ENCODE results near the gene RGS9.

RGS9 gene

DNA sequence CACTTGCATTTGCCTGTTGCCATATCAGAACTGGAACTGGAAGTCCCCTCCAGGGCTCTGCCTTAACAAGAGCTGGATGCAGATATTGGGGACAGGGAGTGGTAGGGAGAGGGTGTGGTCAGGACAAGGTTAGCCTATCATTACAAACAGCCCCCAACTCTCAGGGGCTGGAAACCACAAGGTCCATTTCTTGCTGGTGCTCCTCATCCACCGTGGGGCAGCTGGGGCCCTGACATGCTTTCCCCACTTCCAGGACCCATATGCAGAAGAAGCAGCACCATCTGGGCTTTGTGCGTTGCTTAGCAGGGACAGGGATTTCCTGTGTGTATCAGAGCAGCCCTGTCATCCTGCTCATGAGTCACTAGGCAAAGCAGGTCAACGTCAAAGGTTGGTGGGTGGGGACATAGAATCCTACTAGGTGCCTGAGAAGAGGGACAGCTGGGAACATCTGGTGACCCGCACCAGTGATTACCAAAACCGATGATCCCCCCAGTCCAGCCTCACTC lies 26.9 kb downstream of the RGS9 start:
- CTCF ChIA-PET, result interaction anchor here (0.7 to 3.2 kb wide), 8 partner anchors 8 to 63 kb away, joined by 3 to 15 read pairs (median 4); no protein-coding TSS in a partner anchor
- POLR2A ChIA-PET, result interaction anchor here (0.8 kb wide), 1 partner anchor 9 kb away, joined by 3 read pairs; no protein-coding TSS in a partner anchor
- no peak overlapping the region for H3K4me3 ChIP-seq (ENCODE audit: control insufficient read depth in 1 of 7, extremely low read depth in 1 of 7, insufficient read depth in 4 of 7, low read depth in 2 of 7, low read length in 6 of 7)

GRCh38 chr17:65166787-65167186 lies 29.6 kb downstream of the RGS9 start:
- DNase-seq, result no peak
- WGBS (ENCODE audit: insufficient coverage), result 98% methylated on average over 15 of the region's 16 CpGs
- no peaks in the 10 kb centered on the region for H3K36me3 ChIP-seq (ENCODE audit: control insufficient read depth in 4 of 4, insufficient read depth in 4 of 4, low read length in 3 of 4)
- H3K4me1 ChIP-seq (ENCODE audit: control extremely low read depth in 1 of 4, control insufficient read depth in 4 of 4, insufficient read depth in 4 of 4, low read length in 3 of 4), result peaks cover 0 to 23% (median 12%) of the 10 kb centered on the region in 4 experiments
- no peak overlapping the region for H3K4me3 ChIP-seq (ENCODE audit: control insufficient read depth in 1 of 7, extremely low read depth in 1 of 7, insufficient read depth in 4 of 7, low read depth in 2 of 7, low read length in 6 of 7)
- H3K27ac ChIP-seq (ENCODE audit: insufficient read depth in 1 of 2, low read depth in 1 of 2, low read length in 2 of 2, poor library complexity in 1 of 2, severe bottlenecking in 2 of 2), result no peak overlapping the region
- CTCF ChIA-PET, result interaction anchor here (1.4 kb wide), 1 partner anchor 11 kb away, joined by 4 read pairs; no protein-coding TSS in a partner anchor
- H3K9me3 ChIP-seq (ENCODE audit: control extremely low read depth in 1 of 5, control insufficient read depth in 4 of 5, insufficient read depth in 2 of 5, low read depth in 1 of 5, low read length in 4 of 5), result peaks cover 0 to 8% (median 0%) of the 10 kb centered on the region in 5 experiments
- no peaks in the 10 kb centered on the region for H3K27me3 ChIP-seq (replicated peaks in 2 of 5; ENCODE audit: control insufficient read depth in 4 of 5, insufficient read depth in 5 of 5, low read length in 4 of 5)
- POLR2A ChIA-PET, result no interaction called here

More for the DNA sequence above, 26.9 kb downstream of the RGS9 start:
- no peaks in the 10 kb centered on the region for H3K36me3 ChIP-seq (ENCODE audit: control insufficient read depth in 4 of 4, insufficient read depth in 4 of 4, low read length in 3 of 4)
- H3K27me3 ChIP-seq (replicated peaks in 2 of 5; ENCODE audit: control insufficient read depth in 4 of 5, insufficient read depth in 5 of 5, low read length in 4 of 5), result no peaks in the 10 kb centered on the region
- WGBS (ENCODE audit: insufficient coverage), result 41% methylated on average over 5 of the region's 5 CpGs
- DNase-seq, result peak; percentile 67 to 95 (median 92)
- H3K27ac ChIP-seq (ENCODE audit: insufficient read depth in 1 of 2, low read depth in 1 of 2, low read length in 2 of 2, poor library complexity in 1 of 2, severe bottlenecking in 2 of 2), result no peak overlapping the region
- no peaks in the 10 kb centered on the region for H3K9me3 ChIP-seq (ENCODE audit: control extremely low read depth in 1 of 5, control insufficient read depth in 4 of 5, insufficient read depth in 2 of 5, low read depth in 1 of 5, low read length in 4 of 5)
- peaks cover 0 to 7% (median 4%) of the 10 kb centered on the region in 4 experiments for H3K4me1 ChIP-seq (ENCODE audit: control extremely low read depth in 1 of 4, control insufficient read depth in 4 of 4, insufficient read depth in 4 of 4, low read length in 3 of 4)

GRCh38 chr17:65167566-65167965 lies 30.4 kb downstream of the RGS9 start:
- peaks cover 0 to 8% (median 0%) of the 10 kb centered on the region in 5 experiments for H3K9me3 ChIP-seq (ENCODE audit: control extremely low read depth in 1 of 5, control insufficient read depth in 4 of 5, insufficient read depth in 2 of 5, low read depth in 1 of 5, low read length in 4 of 5)
- no peaks in the 10 kb centered on the region for H3K36me3 ChIP-seq (ENCODE audit: control insufficient read depth in 4 of 4, insufficient read depth in 4 of 4, low read length in 3 of 4)
- H3K4me1 ChIP-seq (ENCODE audit: control extremely low read depth in 1 of 4, control insufficient read depth in 4 of 4, insufficient read depth in 4 of 4, low read length in 3 of 4), result peaks cover 0 to 24% (median 18%) of the 10 kb centered on the region in 4 experiments
- CTCF ChIA-PET, result no interaction called here
- POLR2A ChIA-PET, result no interaction called here
- no peak for DNase-seq
- H3K4me3 ChIP-seq (ENCODE audit: control insufficient read depth in 1 of 7, extremely low read depth in 1 of 7, insufficient read depth in 4 of 7, low read depth in 2 of 7, low read length in 6 of 7), result no peak overlapping the region
- H3K27me3 ChIP-seq (replicated peaks in 2 of 5; ENCODE audit: control insufficient read depth in 4 of 5, insufficient read depth in 5 of 5, low read length in 4 of 5), result no peaks in the 10 kb centered on the region
- 98% methylated on average over 7 of the region's 8 CpGs for WGBS (ENCODE audit: insufficient coverage)
- H3K27ac ChIP-seq (ENCODE audit: insufficient read depth in 1 of 2, low read depth in 1 of 2, low read length in 2 of 2, poor library complexity in 1 of 2, severe bottlenecking in 2 of 2), result no peak overlapping the region

DNA sequence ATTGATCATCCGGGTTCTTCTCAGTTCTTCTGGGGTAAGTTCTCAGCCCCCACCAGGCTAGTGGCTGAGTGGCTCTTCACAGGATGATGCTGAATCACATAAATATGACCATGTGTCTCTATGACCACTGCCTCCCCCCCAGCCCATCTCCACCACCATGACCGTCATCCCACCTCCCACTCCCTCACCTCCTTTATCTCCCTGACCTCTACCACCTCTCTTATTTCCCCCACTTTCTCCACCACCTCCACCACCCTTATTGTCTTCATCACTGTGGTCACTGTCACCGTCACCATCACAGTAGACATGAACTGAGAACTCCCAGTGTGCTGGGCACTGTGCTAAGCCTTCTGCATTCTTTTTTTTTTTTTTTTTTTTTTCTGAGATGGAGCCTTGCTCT lies 32.5 kb downstream of the RGS9 start:
- Histone ChIP-seq H3K27me3 (replicated peaks in 2 of 5; ENCODE audit: control insufficient read depth in 4 of 5, insufficient read depth in 5 of 5, low read length in 4 of 5) (no peaks in the 10 kb centered on the region), H3K4me1 (ENCODE audit: control extremely low read depth in 1 of 4, control insufficient read depth in 4 of 4, insufficient read depth in 4 of 4, low read length in 3 of 4) (peaks cover 7 to 33% (median 31%) of the 10 kb centered on the region in 4 experiments), H3K9me3 (ENCODE audit: control extremely low read depth in 1 of 5, control insufficient read depth in 4 of 5, insufficient read depth in 2 of 5, low read depth in 1 of 5, low read length in 4 of 5) (peaks cover 0 to 8% (median 0%) of the 10 kb centered on the region in 5 experiments), H3K27ac (ENCODE audit: insufficient read depth in 1 of 2, low read depth in 1 of 2, low read length in 2 of 2, poor library complexity in 1 of 2, severe bottlenecking in 2 of 2) (no peak overlapping the region), H3K4me3 (ENCODE audit: control insufficient read depth in 1 of 7, extremely low read depth in 1 of 7, insufficient read depth in 4 of 7, low read depth in 2 of 7, low read length in 6 of 7) (no peak overlapping the region), H3K36me3 (ENCODE audit: control insufficient read depth in 4 of 4, insufficient read depth in 4 of 4, low read length in 3 of 4) (no peaks in the 10 kb centered on the region)
- WGBS (ENCODE audit: insufficient coverage), result 100% methylated on average over 3 of the region's 3 CpGs
- ChIA-PET CTCF (interaction anchor here (1.0 to 1.7 kb wide), 2 partner anchors 10 to 31 kb away, joined by 3 read pairs; no protein-coding TSS in a partner anchor), POLR2A (no interaction called here)
- no peak for DNase-seq

GRCh38 chr17:65170839-65171238 lies 33.7 kb downstream of the RGS9 start:
- ChIA-PET CTCF (interaction anchor here (1.7 to 3.8 kb wide), 3 partner anchors 11 to 32 kb away, joined by 3 to 21 read pairs (median 15); no protein-coding TSS in a partner anchor), POLR2A (interaction anchor here (1.7 kb wide), 1 partner anchor 16 kb away, joined by 8 read pairs; no protein-coding TSS in a partner anchor)
- Histone ChIP-seq H3K4me3 (ENCODE audit: control insufficient read depth in 1 of 7, extremely low read depth in 1 of 7, insufficient read depth in 4 of 7, low read depth in 2 of 7, low read length in 6 of 7) (no peak overlapping the region), H3K27ac (ENCODE audit: insufficient read depth in 1 of 2, low read depth in 1 of 2, low read length in 2 of 2, poor library complexity in 1 of 2, severe bottlenecking in 2 of 2) (no peak overlapping the region), H3K4me1 (ENCODE audit: control extremely low read depth in 1 of 4, control insufficient read depth in 4 of 4, insufficient read depth in 4 of 4, low read length in 3 of 4) (peaks cover 7 to 33% (median 31%) of the 10 kb centered on the region in 4 experiments), H3K36me3 (ENCODE audit: control insufficient read depth in 4 of 4, insufficient read depth in 4 of 4, low read length in 3 of 4) (no peaks in the 10 kb centered on the region), H3K27me3 (replicated peaks in 2 of 5; ENCODE audit: control insufficient read depth in 4 of 5, insufficient read depth in 5 of 5, low read length in 4 of 5) (no peaks in the 10 kb centered on the region), H3K9me3 (ENCODE audit: control extremely low read depth in 1 of 5, control insufficient read depth in 4 of 5, insufficient read depth in 2 of 5, low read depth in 1 of 5, low read length in 4 of 5) (peaks cover 0 to 8% (median 0%) of the 10 kb centered on the region in 5 experiments)
- DNase-seq, result peak in 1 of 3 donors; percentile 32
- 93% methylated on average over 10 of the region's 10 CpGs for WGBS (ENCODE audit: insufficient coverage)

DNA sequence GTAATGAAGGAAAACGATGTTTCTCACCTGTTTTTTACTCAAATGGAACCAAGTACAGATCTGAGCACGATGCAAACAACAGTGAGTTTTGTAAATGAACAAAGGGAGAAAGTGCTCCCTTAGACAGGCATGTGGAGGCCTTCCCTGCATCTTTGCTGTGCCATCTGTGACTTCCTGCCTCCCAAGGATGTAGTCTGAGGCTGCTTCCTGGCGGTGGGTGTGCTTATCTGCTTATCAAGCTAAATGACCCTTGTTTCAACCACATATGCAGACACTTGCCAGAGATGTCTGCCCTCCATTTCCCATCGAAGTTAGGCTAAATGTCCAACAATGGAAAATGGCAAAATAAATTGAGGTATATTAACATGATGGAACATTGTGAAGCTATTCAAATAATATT lies 34.6 kb downstream of the RGS9 start:
- H3K36me3 ChIP-seq (ENCODE audit: control insufficient read depth in 4 of 4, insufficient read depth in 4 of 4, low read length in 3 of 4), result no peaks in the 10 kb centered on the region
- ChIA-PET POLR2A (interaction anchor here (1.7 kb wide), 1 partner anchor 17 kb away, joined by 8 read pairs; no protein-coding TSS in a partner anchor), CTCF (interaction anchor here (1.0 to 3.8 kb wide), 3 partner anchors 10 to 252 kb away, joined by 3 to 21 read pairs (median 15); partner anchors contain the start of gene LRRC37A3)
- DNase-seq, result peak; percentile 64 to 91 (median 83)
- no peak overlapping the region for H3K27ac ChIP-seq (ENCODE audit: insufficient read depth in 1 of 2, low read depth in 1 of 2, low read length in 2 of 2, poor library complexity in 1 of 2, severe bottlenecking in 2 of 2)
- H3K4me1 ChIP-seq (ENCODE audit: control extremely low read depth in 1 of 4, control insufficient read depth in 4 of 4, insufficient read depth in 4 of 4, low read length in 3 of 4), result peaks cover 7 to 33% (median 31%) of the 10 kb centered on the region in 4 experiments
- peaks cover 0 to 8% (median 0%) of the 10 kb centered on the region in 5 experiments for H3K9me3 ChIP-seq (ENCODE audit: control extremely low read depth in 1 of 5, control insufficient read depth in 4 of 5, insufficient read depth in 2 of 5, low read depth in 1 of 5, low read length in 4 of 5)
- 17% methylated on average over 3 of the region's 4 CpGs for WGBS (ENCODE audit: insufficient coverage)
- H3K27me3 ChIP-seq (replicated peaks in 2 of 5; ENCODE audit: control insufficient read depth in 4 of 5, insufficient read depth in 5 of 5, low read length in 4 of 5), result no peaks in the 10 kb centered on the region
- H3K4me3 ChIP-seq (ENCODE audit: control insufficient read depth in 1 of 7, extremely low read depth in 1 of 7, insufficient read depth in 4 of 7, low read depth in 2 of 7, low read length in 6 of 7), result no peak overlapping the region
